HG03135 (cell line): ENCODE results near the gene STK10.
"Not testable (repeated sequence)": the region's sequence is repeated elsewhere in the genome, so short reads cannot be mapped to it uniquely, and the experiment has no call there.

ENCODE experiments used
- ATAC-seq: cut with Tn5 transposase; IDR thresholded peaks from one replicate; pipeline ENCODE4 v1.9.1; 2021; ENCODE audit warnings: mild to moderate bottlenecking, moderate library complexity; ENCODE audit not compliant: unreplicated experiment

The STK10 gene

DNA sequence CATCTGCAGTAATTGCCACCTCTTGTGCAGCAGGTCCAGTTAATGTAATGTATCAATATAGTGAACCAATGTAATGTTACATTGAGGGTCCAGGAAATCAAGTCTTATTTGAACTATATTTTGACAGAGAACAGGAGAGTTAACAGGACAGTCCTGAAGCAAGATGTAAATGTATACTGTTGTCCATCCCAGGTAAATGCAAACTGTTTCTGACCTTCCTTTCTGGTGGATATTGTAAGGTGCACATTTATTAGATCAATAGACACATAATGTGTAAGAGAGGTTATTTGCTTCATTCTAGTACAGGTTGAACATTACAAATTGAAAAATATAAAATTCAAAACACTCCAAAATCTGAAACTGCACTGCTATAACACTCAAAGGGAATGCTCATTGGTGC lies 158.1 kb downstream of the STK10 start:
- no peak for ATAC-seq

GRCh38 chr5:172028167-172028566 lies 159.9 kb downstream of the STK10 start:
- no peak for ATAC-seq

DNA sequence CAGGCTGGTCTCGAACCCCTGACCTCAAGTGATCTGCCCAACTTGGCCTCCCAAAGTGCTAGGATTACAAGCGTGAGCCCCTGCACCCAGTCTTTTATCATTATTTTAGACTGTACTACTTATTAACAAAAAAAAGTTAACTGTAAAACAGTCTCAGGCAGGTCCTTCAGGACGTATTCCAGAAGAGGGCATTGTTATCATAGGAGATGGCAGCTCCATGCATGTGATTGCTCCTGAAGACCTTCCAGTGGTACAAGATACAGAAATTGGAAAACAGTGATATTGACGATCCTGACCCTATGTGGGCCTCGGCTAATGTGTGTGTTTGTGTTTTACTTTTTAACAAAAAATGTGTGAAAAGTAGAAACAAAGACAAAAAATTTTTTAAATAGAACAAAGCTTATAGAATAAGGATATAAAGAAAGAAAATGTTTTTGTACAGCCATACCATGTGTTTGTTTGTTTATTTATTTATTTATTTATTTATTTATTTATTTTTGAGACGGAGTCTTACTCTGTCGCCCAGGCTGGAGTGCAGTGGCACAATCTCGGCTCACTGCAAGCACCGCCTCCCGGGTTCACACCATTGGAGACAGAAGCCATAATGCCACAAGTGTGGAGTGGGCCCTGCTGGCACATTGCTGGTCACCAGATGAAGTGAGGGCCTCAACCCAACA lies 167.8 kb downstream of the STK10 start:
- ATAC-seq: not testable (repeated sequence)

DNA sequence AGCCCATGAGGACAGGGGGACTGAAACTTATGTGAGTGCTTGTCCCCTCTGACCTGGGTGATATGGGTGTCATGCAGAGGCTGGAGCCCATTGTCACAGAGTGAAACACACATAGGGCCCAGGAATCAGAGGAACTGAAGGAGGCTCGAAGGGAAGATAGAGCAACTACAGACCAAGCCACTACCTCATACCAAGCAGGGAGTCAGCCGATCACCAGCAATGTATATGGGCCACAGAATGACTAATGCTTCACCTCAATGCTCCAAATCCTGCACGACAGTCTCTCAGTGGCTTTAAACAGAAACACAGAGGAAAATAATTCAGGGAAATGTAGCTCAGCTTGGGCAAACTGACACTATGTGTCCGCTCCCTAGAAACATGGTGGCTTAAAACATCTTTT lies 172.7 kb downstream of the STK10 start:
- no peak for ATAC-seq

GRCh38 chr5:172010278-172010677 lies 177.7 kb downstream of the STK10 start:
- ATAC-seq: no peak

DNA sequence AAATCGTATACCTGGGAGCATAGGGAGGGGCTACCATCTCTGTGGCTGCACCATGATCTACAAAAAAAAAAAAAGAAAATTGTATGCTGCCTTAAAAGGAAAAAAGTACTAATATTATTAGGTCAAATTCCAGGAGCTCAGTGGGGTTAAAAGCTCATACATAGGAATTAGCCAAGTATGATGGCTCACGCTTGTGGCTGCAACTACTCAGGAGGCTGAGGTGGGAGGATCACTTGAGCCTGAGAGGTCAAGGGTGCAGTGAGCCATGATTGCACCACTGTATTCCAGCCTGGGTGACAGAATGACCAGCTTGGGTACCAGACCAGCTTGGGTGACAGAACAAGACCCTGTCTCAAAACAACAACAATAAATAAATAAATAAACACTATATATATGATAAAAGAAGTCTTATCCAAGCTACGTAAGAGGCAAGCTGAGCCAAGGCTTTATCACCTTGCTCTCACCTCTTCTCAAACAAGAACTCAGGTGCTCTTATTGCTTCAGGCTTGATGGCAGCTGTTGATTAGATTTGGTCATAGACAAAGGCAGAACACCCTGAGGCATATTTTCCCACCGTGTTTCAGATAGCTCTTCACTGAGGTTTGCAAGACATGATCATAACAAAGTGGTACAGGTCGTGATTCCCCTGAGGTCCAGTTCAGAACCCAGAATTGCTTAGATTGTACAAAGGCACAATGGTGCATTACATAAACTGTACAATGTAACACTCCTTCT lies 178.3 kb downstream of the STK10 start:
- no peak for ATAC-seq

DNA sequence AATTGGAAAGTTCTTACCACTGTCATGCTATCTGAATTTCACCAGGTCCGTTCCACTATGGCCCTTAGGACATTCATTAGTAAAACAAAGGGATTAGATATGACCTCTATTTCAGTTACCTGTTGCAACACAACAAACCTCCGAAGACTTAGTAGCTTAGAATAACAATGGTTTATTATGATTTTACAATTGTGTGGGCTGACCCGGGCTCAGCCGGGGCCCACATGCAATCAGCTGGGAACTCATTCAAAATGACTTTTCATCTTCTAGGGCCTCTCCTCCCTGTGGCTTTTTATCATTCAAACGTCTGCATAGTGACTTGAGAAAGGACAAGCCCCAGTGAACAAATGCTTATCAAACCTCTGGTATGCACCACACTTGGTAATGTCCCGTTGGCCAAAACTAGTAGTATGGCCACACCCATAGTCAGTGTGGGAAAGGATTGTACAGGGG lies 179.3 kb downstream of the STK10 start:
- ATAC-seq: no peak

DNA sequence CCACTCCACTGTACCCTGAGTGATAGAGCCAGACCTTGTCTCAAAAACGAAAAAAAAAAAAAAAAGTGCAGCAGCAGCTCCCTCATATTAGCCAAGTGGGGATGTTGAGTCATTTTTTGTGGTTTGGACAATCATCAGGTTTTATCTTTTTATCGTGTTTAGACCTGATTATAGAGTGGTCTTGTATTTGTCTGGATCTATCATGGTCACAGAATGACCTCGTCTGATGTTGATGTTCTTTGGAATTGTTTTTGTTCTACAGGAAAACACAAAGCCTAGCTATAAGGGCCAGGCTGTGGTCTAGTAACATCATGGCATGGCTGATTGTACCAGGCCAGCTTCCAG lies 179.9 kb downstream of the STK10 start:
- ATAC-seq: no peak

DNA sequence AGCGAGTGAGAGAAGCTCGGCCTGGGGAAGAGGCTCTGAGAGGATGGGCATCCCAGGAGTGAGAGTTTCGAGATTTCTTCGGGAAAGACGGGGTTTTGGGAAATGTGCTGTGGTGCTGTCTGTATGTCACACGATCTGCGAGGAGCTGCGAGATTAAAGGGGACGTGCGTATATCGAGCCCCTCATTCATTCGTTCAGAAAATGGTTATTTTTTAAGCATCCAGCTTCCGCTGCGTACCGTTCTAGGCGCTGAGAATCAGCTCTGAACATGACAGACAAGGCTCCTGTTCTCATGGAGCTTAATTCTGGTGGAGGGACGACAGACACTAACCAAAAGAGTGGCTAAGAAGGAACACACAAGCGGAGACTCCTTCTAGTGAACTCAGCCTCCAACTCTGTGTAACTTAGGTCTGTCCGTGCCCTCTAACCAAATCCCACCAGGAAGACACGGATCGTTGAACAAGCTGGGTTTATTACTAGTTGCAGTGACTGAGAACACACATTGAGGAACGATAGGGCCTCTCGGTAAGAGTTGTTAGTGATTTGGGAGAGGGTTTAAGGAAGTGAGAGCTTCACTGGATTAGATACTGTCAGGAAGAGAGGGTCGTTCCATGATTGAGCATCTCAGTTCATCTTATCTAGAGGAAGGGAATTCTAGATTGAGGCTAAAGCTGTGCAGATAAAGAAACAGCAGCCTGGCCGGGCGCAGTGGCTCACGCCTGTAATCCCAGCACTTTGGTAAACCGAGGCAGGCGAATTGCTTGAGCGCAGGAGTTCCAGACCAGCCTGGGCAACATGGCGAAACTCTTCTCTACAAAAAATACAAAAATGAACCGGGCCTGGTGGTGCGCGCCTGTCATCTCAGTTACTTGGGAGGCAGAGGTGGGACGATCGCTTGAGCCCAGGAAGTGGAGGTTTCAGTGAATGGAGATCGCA lies 180.6 kb downstream of the STK10 start:
- ATAC-seq: no peak

- ATAC-seq: peak; percentile 78
These were observed 181.5 kb downstream of the STK10 start, which contains the start of gene FBXW11 for GRCh38 chr5:172006321-172007174. Gene FBXW11, minus strand, starts transcription at chr5:172006638. Its CDS starts 136 bp downstream, at chr5:172006502.

DNA sequence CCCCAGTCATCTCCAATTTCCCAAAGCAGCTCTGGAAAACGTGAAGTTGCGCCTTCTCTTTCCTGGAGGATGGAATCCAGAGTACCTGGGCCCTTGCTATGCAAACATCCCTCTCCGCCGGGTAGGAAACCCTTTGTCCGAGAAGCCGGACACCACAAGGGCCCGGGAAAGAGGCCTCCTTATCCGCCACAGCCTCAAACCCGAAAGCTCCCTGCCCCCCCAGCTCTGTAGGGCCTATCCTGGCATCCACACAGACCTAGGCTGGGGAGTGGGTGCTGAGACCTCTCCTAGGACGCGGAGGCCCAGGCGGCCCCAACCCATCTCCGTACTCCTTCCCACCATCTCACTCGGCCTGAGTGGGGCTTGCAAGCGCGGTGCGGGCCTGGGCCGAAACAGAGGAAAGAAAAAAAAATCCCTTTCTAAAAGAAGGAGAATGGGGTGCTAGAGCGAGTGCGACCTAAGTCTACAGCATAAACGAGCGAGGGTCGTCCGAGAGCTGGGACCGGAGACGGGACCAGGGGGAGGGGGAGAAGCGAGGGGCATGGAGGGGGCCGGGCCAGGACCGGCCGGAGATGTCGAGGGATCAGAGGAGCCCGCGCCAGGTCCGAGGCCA lies 182.2 kb downstream of the STK10 start:
- ATAC-seq: peak; percentile 2

- no peak for ATAC-seq
These were observed 183.2 kb downstream of the STK10 start for GRCh38 chr5:172004824-172005237.

DNA sequence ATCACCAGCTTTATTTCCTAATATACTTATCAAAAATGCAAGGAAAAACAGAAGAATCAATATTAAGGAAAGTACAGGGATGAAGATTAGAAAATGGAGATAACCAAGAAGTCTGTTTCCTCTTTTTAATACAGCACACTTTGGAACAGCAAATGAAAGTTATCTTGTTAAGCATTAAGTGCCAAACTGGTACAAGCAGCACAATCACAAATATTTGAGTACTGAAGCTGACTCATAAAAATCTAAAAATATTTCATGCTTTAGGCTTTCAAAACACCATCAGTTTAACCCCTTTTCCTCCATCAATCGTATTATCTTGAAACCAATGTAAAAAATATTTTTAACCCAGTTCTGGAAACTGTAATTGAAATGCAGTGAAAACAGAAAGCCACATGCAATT lies 184.3 kb downstream of the STK10 start:
- no peak for ATAC-seq

GRCh38 chr5:172002840-172003512 lies 185.0 kb downstream of the STK10 start:
- ATAC-seq: no peak

DNA sequence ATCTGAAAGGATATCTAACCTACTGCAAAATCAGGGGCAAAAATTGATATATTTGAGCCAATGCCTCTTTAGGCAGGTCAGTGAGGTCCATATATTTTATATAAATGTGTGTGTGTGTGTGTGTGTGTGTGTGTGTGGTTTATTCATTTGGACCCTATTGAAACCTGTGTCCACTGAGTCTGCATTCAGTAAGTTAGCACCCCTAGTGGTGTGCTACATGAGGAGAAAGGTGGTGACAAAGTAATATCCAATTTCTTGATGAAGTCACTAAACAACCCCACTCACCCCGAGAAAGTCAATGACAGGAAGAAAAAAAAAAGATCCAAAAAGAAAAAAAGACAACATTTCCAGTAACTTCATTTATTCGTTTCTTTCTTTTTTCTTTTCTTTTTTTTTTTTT lies 185.7 kb downstream of the STK10 start:
- ATAC-seq: no peak

DNA sequence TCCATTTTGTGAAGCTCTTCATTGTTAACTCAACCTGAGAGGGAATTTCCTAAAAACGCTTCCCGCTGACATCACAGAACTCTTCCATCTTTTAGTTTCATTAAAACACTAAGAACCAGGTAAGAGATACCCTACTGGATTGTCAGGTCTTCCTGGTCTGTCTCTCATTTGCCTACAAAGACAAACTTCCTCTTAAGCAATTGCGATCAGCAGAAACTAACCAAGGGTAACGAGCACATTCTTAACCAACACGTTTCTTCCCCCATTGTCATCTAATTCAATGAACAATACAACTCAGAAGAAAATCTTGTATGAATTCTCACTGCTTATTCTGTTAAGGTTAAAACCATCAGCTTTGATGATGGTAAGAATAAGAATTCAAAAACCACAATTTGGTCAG lies 188.1 kb downstream of the STK10 start:
- ATAC-seq: no peak

GRCh38 chr5:171999100-171999499 lies 188.9 kb downstream of the STK10 start:
- no peak for ATAC-seq

DNA sequence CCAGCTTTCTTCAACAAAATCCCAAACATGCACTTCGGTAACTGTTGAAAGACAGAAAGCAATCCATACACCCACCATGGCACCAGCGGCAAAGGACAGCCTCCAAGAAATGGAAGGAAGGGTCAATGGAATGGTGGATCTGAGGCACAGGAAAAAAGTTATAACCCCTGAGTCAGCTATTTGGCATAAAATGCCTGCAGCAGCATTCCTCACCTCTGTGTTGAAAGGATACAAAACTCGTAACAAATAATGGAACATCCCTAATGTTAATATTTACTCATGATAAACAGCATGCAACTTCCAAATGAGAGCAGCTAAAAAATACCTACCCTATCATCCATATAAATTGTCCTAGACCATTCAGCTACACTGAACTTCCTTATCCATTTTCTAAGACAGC lies 191.0 kb downstream of the STK10 start:
- ATAC-seq: no peak

GRCh38 chr5:171992813-171993212 lies 195.2 kb downstream of the STK10 start:
- ATAC-seq: no peak
